Measurements from ENCODE around the gene KCNMA1.

GRCh38 chr10:77571490-77571889 is 66.1 kb downstream of the KCNMA1 start:
- TF ChIP-seq CTCF (IDR thresholded peaks at IDR 0.05 in 4 of 5, conservative IDR thresholded peaks at IDR 0.05 in 1 of 5) (no peak), POLR2A (IDR thresholded peaks at IDR 0.05) (no peak)
